GM18499 (cell line): Measurements from ENCODE around the gene RNASE7.

Experiments
- ATAC-seq: cut with Tn5 transposase; IDR thresholded peaks from one replicate; pipeline ENCODE4 v1.9.1; 2021; ENCODE audit warnings: moderate number of reproducible peaks; ENCODE audit not compliant: insufficient read depth, unreplicated experiment

RNASE7 gene

DNA sequence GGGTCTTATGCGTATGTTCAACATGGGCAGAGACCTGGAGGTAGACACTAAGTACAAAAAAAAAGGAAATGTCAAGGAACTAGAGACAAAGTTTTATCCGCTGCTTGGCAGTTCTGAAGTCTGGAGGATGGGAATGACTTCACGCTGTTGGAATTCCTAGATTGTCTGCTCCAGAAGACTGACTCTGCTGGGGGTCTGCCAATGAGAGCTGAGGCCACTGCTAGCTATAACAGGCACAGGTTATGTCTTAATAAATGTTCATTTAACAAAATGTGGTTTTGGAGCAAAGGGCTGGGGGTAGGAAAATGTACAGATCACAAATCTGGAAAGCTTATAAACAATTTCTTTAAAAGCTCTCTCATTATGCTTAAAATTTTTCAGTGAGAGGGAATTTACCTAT, 21.3 kb downstream of the RNASE7 start:
- no peak for ATAC-seq

DNA sequence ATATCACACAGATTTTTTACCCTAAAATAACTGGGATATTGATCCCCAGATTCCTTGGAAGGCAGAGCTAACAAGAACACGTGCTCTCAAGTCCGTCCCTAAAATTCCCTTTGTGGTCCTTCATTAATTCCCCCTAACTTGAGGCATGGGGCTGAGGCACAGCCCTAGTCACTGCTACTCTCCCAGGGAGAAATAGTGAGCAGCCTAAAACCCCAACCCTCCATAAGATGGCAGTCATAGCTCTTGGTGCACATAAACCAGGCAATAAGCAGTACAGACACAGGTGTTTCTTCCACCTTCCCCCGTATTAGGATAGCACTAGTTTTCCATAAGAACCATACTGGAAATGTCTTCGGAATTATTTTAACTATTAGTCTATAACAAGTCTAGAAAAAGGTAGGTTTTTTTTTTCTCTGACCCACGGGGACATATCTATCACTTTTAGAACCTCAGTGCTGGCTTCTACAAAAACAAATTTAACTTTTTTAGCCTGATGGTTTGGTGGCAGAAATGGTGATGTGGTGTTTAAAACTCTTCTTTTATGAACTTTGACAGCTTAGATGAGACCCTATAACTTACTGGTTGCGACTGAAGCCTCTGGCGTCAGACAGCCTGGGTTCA, 24.8 kb downstream of the RNASE7 start:
- ATAC-seq, result no peak

DNA sequence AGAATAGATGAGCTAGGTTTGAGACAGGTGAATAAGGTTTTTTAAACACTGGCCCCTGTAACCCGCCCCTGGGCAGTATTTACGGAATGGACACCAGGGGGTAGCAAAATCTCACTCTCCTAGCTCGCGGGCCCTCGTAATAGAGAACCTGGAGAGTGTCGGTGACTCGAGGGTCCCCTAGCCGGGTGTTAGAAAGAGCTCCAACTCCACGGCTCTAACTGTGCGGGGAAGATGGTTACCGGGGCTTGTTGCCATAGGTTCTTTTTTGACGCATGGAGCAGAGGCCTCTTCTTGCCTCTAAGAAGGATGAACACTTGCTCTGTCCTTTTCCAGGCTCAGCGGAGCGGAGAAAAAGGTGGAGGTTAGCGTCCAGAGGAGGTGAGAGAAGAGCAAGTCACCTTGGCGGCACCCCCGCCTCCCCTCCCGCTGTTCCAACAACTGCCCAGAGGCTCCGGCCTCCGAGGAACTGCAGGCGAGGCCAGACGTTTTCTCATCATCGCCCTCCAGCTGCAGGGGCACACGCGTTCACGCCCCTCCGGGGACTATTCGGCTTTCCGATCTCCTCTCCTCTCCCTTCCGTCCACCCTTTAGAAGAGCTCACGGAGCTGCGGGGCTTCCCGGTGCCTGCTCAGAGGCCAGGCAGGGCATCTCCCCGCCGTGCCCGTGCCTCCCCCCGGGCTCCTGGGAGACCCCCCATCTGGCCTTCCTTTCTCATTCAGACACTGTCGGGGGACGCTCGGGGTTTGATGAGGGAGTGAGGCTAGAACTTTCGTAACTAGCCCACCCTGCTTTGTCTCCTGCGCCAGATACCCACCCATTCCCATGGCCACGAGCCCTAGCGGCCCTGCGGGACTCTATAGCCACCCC, 26.6 kb downstream of the RNASE7 start:
- no peak for ATAC-seq

- no peak for ATAC-seq
These were observed 27.4 kb downstream of the RNASE7 start for GRCh38 chr14:21069388-21070082.

DNA sequence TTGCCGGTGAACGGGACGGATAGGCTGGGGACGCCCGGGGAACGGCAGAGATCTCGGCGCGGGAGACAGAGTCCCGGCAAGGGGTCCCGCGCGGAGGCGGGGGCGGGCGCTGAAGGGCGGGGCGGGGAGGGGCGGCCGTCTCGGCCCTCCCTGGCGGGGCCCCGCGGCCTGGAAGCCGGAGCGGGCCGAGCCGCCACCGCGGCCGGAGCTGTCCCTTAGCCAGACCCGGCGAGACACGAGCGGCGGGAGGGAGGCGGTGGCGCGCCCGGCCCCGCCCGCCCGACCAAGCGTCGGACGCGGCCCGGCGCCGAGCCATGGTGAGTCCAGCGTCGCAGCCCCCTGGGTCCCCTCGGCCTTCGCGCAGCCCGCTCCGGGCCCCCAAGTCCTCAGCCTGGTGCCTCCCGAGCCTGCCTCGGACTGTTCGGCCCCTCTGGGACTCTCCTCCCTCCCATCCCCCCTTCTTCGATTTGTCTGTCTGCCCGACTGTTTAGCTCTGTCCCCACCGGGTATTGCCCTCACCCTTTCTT, 28.0 kb downstream of the RNASE7 start, which contains the start of gene ARHGEF40:
Gene ARHGEF40 (plus strand): TSS at position 222 of the 527 bp plus-strand sequence. CDS start 93 bp downstream, at position 315.
- ATAC-seq, result no peak

GRCh38 chr14:21070610-21071224, 28.6 kb downstream of the RNASE7 start:
- ATAC-seq, result no peak

DNA sequence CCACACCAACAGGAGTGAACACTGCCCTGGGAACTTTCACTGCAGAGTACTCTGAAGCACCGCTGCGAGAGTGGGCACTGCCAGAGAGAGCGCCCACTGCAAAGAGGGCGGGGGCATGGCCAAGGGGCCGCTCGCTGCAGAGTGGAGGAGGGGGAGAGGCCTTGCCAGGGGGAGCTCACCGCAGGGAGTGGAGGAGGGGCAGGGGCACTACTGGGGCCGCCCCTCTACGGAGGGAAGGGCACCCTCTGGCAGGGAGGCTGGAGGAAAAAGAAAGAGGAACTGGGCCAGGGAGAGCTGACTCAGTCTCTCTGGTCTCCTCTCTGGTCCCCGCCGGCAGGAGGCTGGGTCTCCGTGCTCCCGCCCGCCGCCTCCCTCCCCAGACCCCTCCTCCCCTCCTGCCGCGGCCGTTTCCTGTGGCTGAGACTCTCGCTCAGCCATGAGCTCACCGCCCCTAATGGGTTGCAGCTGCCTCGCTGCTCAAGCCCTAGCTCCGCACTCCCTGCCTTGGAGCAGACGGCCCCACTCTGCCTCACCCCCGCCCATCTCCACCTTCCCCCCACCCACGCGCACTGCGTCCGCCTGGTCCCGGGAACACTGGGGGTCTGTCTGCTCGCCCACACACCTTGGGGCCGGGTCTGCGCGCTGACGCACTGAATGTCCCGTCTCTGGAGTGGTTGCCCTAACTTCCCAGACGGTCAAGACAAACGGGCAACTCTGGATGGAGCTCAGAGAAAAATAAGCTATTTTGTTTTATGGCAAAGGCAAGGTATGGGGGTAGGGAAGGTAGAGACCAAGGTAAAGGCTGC, 29.3 kb downstream of the RNASE7 start:
- peak; percentile 53 for ATAC-seq

DNA sequence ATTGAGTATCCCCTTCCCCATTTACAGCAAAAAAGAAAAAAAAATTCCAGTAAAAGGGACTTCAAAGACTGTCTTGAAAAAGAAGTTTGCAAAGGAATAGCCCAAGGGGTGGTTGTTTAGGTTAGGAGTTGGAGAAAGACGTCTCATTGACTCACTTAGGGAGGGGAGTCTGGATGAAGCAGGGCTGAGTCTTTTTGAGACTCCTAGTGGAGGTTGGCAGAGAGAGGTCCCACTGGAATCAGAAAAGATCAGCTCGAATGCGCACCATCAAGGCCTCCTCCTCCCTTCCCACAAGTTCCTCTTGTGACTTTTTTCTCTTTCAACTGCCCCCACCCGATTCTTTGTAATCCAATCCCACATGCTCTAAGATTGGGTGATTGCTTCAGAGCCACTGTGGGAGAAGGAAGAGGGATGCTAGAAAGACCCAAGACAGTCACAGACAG, 29.9 kb downstream of the RNASE7 start:
- ATAC-seq, result no peak

DNA sequence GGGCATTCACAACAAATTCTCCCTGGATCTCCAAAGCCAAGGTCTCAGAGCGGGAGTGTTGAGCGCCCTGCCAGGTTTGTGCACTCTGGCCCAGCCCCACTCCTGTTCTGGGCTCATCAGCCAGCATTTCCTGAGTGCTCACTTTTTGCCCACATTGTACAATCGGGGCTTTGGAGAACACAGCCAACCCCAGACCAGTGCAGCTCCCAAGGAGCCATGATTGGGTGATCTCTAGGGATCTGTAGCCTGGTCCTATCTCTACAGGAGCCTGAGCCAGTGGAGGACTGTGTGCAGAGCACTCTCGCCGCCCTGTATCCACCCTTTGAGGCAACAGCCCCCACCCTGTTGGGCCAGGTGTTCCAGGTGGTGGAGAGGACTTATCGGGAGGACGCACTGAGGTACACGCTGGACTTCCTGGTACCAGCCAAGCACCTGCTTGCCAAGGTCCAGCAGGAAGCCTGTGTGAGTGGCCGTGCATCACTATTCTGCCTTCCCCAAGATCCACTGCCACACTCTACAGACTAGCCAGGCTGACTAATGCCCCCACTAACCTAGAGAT, 30.7 kb downstream of the RNASE7 start:
- ATAC-seq, result no peak

DNA sequence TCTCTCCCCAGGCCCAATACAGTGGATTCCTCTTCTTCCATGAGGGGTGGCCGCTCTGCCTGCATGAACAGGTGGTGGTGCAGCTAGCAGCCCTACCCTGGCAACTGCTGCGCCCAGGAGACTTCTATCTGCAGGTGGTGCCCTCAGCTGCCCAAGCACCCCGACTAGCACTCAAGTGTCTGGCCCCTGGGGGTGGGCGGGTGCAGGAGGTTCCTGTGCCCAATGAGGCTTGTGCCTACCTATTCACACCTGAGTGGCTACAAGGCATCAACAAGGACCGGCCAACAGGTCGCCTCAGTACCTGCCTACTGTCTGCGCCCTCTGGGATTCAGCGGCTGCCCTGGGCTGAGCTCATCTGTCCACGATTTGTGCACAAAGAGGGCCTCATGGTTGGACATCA, 31.8 kb downstream of the RNASE7 start:
- no peak for ATAC-seq

DNA sequence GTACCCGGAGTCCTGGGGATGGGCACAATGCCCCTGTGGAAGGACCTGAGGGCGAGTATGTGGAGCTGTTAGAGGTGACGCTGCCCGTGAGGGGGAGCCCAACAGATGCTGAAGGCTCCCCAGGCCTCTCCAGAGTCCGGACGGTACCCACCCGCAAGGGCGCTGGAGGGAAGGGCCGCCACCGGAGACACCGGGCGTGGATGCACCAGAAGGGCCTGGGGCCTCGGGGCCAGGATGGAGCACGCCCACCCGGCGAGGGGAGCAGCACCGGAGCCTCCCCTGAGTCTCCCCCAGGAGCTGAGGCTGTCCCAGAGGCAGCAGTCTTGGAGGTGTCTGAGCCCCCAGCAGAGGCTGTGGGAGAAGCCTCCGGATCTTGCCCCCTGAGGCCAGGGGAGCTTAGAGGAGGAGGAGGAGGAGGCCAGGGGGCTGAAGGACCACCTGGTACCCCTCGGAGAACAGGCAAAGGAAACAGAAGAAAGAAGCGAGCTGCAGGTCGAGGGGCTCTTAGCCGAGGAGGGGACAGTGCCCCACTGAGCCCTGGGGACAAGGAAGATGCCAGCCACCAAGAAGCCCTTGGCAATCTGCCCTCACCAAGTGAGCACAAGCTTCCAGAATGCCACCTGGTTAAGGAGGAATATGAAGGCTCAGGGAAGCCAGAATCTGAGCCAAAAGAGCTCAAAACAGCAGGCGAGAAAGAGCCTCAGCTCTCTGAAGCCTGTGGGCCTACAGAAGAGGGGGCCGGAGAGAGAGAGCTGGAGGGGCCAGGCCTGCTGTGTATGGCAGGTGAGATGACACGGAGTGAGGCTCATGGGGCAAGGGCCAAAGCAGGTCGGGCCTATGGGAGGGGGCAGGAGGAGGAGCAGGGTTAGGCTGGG, 32.5 kb downstream of the RNASE7 start:
- ATAC-seq, result no peak

- ATAC-seq, result no peak
These were observed 33.7 kb downstream of the RNASE7 start for GRCh38 chr14:21075719-21076437.

- ATAC-seq, result no peak
These were observed 35.5 kb downstream of the RNASE7 start for GRCh38 chr14:21077672-21078071.

DNA sequence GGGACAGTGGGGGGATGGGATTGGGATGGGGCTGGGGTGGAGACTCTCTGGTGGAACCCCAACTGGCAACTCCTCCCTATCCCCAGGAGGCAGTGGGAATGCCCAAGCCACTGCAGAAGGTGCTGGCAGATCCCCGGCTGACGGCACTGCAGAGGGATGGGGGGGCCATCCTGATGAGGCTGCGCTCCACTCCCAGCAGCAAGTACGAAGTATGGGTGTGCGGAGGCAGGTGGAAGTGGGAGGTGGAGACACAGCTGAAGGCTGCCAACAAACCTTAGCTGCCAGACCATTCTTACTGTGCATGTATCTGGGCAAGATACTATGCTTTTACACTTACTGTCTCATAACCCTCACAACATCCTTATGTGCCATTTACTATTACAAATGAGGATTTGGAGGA, 36.1 kb downstream of the RNASE7 start:
- ATAC-seq, result no peak

GRCh38 chr14:21078726-21079125, 36.6 kb downstream of the RNASE7 start:
- ATAC-seq, result no peak

DNA sequence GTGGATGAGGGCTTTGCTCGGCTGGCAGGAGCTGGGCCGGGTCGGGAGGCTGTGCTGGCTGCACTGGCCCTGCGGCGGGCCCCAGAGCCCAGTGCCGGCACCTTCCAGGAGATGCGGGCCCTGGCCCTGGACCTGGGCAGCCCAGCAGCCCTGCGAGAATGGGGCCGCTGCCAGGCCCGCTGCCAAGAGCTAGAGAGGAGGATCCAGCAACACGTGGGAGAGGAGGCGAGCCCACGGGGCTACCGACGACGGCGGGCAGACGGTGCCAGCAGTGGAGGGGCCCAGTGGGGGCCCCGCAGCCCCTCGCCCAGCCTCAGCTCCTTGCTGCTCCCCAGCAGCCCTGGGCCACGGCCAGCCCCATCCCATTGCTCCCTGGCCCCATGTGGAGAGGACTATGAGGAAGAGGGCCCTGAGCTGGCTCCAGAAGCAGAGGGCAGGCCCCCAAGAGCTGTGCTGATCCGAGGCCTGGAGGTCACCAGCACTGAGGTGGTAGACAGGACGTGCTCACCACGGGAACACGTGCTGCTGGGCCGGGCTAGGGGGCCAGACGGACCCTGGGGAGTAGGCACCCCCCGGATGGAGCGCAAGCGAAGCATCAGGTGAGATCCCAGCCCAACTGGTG, 39.5 kb downstream of the RNASE7 start:
- ATAC-seq, result no peak
